CD14-positive monocyte (primary cell): ENCODE data around the gene MYADML2. TPM values are rescaled to one million over a fixed set of nuclear protein-coding genes. Genes with fewer than 3 reads are reported as not detected.

Source experiments
- DNase-seq, 3 donors: peaks; one replicate each; pipeline ENCODE4 v3.0.0-alpha.2; 2011 to 2022
- H2AFZ ChIP-seq: 2 replicates; pipeline ENCODE4 v1.6.0; 2012; ENCODE audit warnings: mild to moderate bottlenecking, low read depth, low read length, inconsistent platforms; ENCODE audit not compliant: insufficient read depth, poor library complexity, severe bottlenecking
- H3K27ac ChIP-seq, 2 donors: 1 replicate in 1 of 2; 2 replicates in 1 of 2; pipeline ENCODE4 v1.5.1; 2012 to 2013; ENCODE audit warnings: low read length in 2 of 2, control low read depth in 1 of 2, inconsistent platforms in 1 of 2, low read depth in 1 of 2, mild to moderate bottlenecking in 1 of 2
- H3K27me3 ChIP-seq, 2 donors: one replicate each; pipeline versions ENCODE4 v1.6.0 to v1.6.1; 2011 to 2013; ENCODE audit warnings: low read length in 2 of 2; ENCODE audit not compliant: control insufficient read depth in 2 of 2, insufficient read depth in 2 of 2
- H3K36me3 ChIP-seq, 2 donors: replicated peaks in 1 of 2; 1 replicate in 1 of 2; 2 replicates in 1 of 2; pipeline versions ENCODE4 v1.5.1 to v1.6.1; 2012 to 2013; ENCODE audit warnings: low read length in 2 of 2, control low read depth in 1 of 2, inconsistent platforms in 1 of 2, mild to moderate bottlenecking in 1 of 2; ENCODE audit not compliant: insufficient read depth in 2 of 2, control insufficient read depth in 1 of 2
- H3K4me1 ChIP-seq, 2 donors: 1 replicate in 1 of 2; 2 replicates in 1 of 2; pipeline versions ENCODE4 v1.5.1 to v1.6.1; 2012 to 2013; ENCODE audit warnings: low read length in 2 of 2, control low read depth in 1 of 2, inconsistent platforms in 1 of 2, mild to moderate bottlenecking in 1 of 2, moderate library complexity in 1 of 2; ENCODE audit not compliant: insufficient read depth in 2 of 2, control insufficient read depth in 1 of 2
- H3K4me2 ChIP-seq: replicated peaks from 2 replicates; pipeline ENCODE3; 2012; ENCODE audit warnings: low read length, moderate library complexity, mild to moderate bottlenecking; ENCODE audit not compliant: poor library complexity, severe bottlenecking; ENCODE audit errors: extremely low read depth
- H3K4me3 ChIP-seq, 3 experiments: fragments of 200-600 bp in 1 of 3; sonication (generic) in 1 of 3; replicated peaks in 1 of 3; 1 replicate in 2 of 3; 2 replicates in 1 of 3; pipeline ENCODE4 v1.5.1; 2011 to 2013; ENCODE audit warnings: low read length in 3 of 3, mild to moderate bottlenecking in 3 of 3, control low read depth in 2 of 3, low read depth in 2 of 3, inconsistent platforms in 1 of 3, moderate library complexity in 1 of 3
- H3K79me2 ChIP-seq: 2 replicates; pipeline ENCODE4 v1.6.0; 2012; ENCODE audit warnings: mild to moderate bottlenecking, control low read depth, inconsistent platforms, low read length, moderate library complexity; ENCODE audit not compliant: insufficient read depth
- H3K9ac ChIP-seq: 2 replicates; pipeline ENCODE4 v1.6.0; 2017; ENCODE audit warnings: low read length, mild to moderate bottlenecking; ENCODE audit not compliant: insufficient read depth, poor library complexity, severe bottlenecking
- H3K9me3 ChIP-seq, 2 donors: replicated peaks in 1 of 2; 1 replicate in 1 of 2; 2 replicates in 1 of 2; pipeline versions ENCODE4 v1.5.1 to v1.6.1; 2012 to 2013; ENCODE audit warnings: low read length in 2 of 2, control low read depth in 1 of 2; ENCODE audit not compliant: control insufficient read depth in 1 of 2, insufficient read depth in 1 of 2
- H4K20me1 ChIP-seq: 2 replicates; pipeline ENCODE4 v1.6.0; 2012; ENCODE audit warnings: mild to moderate bottlenecking, low read length, control low read depth, moderate library complexity; ENCODE audit not compliant: insufficient read depth
- H3K27ac Mint-ChIP-seq, 7 donors: one replicate each; pipeline ENCODE4 v1.8.0; 2020; ENCODE audit warnings: mild to moderate bottlenecking in 7 of 7, mixed read lengths in 7 of 7, moderate library complexity in 6 of 7, inconsistent platforms in 2 of 7
- H3K27me3 Mint-ChIP-seq, 3 donors: one replicate each; pipeline ENCODE4 v1.8.0; 2021 to 2022; ENCODE audit warnings: low read depth in 3 of 3, mild to moderate bottlenecking in 3 of 3, mixed read lengths in 3 of 3, moderate library complexity in 3 of 3, inconsistent platforms in 1 of 3
- H3K36me3 Mint-ChIP-seq, 2 donors: one replicate each; pipeline ENCODE4 v1.8.0; 2020; ENCODE audit warnings: mixed read lengths in 2 of 2, inconsistent platforms in 1 of 2, mild to moderate bottlenecking in 1 of 2
- H3K4me1 Mint-ChIP-seq: one replicate; pipeline ENCODE4 v1.8.0; 2020; ENCODE audit warnings: mild to moderate bottlenecking, mixed read lengths
- H3K4me3 Mint-ChIP-seq, 2 donors: one replicate each; pipeline ENCODE4 v1.8.0; 2020; ENCODE audit warnings: mild to moderate bottlenecking in 2 of 2, mixed read lengths in 2 of 2, moderate library complexity in 1 of 2
- H3K9me3 Mint-ChIP-seq, 7 donors: one replicate each; pipeline ENCODE4 v1.8.0; 2020 to 2022; ENCODE audit warnings: mixed read lengths in 7 of 7, mild to moderate bottlenecking in 6 of 7, moderate library complexity in 6 of 7, inconsistent platforms in 2 of 7
- WGBS: methylation state at CpG from one replicate; pipeline ENCODE4 v1.1.5; 2013; ENCODE audit warnings: missing lambda C conversion rate; ENCODE audit not compliant: insufficient coverage; 5-methylcytosine and 5-hydroxymethylcytosine counted together
- intact Hi-C, 2 donors: fragments of 100-400 bp; cut with micrococcal nuclease; formaldehyde crosslinking; loops; one replicate each; pipeline versions ENCODE4 v1.15.0 to v1.15.1; 2023
- polyA plus RNA-seq, 3 donors: library from polyadenylated mRNA; depleted of rRNA in 1 of 3; unstranded in 2 of 3; stranded (reverse) in 1 of 3; fragments of 300-500 nt in 2 of 3; fragments of >200 nt in 1 of 3; fragmentation: Illumina TruSeq in 2 of 3; gene quantifications; 1 replicate in 2 of 3; 2 replicates in 1 of 3; pipeline ENCODE4 v1.2.3, GENCODE V29; 2012 to 2021
- TF ChIP-seq, protein P1 (sequence below): fragments of 200-600 bp; IDR thresholded peaks from one replicate; pipeline ENCODE4 v1.8.0; 2022; ENCODE audit warnings: antibody characterized with exemption, mild to moderate bottlenecking

MYADML2 gene
- polyA plus RNA-seq, 3 donors, result not detected

DNA sequence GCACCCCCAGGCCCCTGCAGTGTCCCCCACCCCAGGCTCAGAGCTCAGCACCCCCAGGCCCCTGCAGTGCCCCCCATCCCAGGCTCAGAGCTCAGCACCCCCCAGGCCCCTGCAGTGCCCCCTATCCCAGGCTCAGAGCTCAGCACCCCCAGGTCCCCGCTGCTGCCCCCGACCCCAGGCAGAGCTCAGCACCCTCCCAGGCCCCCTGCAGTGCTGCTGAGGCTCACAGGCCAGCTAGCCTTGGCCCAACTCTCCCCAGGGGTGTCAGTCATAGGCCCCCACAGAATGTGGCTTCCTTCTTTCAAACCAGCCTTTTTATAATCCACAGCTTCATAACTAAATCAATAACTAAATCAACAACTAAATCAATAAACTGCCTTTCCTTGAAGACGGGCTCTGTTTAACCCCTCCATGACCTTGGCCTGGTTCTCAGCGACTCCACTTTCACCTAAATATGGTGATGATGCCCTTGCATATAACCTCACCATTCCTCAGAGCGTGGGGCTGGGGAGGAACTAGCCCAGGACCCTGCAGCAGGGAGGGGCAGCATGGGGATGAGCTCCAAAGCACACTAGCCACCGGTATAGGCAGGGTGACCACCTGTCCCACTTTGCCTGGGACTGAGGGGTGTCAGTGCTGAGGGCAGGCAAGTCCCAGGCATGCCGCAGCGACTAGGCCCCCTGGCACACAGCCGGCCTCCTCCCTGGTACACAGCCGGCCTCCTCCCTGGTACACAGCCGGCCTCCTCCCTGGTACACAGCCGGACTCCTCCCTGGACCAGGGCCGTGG lies 8.9 kb upstream of the MYADML2 start:
- Mint-ChIP-seq H3K9me3 (peaks cover 0 to 7% (median 5%) of the 10 kb centered on the region in 7 donors), H3K27me3 (peaks cover 21 to 43% (median 27%) of the 10 kb centered on the region in 3 donors), H3K4me1 (peaks cover 3% of the 10 kb centered on the region), H3K36me3 (peaks cover 0 to 3% of the 10 kb centered on the region in 2 donors), H3K27ac (no peak overlapping the region), H3K4me3 (no peak overlapping the region)
- no peaks in the 10 kb centered on the region for H3K36me3 ChIP-seq
- H3K27me3 ChIP-seq, result peaks cover 16 to 25% of the 10 kb centered on the region in 2 donors
- H3K4me1 ChIP-seq, result peaks cover 13 to 19% of the 10 kb centered on the region in 2 donors
- no peaks in the 10 kb centered on the region for H3K79me2 ChIP-seq
- H3K4me3 ChIP-seq, result no peak overlapping the region
- intact Hi-C loops, result no loop called here
- no peak overlapping the region for H3K27ac ChIP-seq
- TF ChIP-seq, protein P1, sequence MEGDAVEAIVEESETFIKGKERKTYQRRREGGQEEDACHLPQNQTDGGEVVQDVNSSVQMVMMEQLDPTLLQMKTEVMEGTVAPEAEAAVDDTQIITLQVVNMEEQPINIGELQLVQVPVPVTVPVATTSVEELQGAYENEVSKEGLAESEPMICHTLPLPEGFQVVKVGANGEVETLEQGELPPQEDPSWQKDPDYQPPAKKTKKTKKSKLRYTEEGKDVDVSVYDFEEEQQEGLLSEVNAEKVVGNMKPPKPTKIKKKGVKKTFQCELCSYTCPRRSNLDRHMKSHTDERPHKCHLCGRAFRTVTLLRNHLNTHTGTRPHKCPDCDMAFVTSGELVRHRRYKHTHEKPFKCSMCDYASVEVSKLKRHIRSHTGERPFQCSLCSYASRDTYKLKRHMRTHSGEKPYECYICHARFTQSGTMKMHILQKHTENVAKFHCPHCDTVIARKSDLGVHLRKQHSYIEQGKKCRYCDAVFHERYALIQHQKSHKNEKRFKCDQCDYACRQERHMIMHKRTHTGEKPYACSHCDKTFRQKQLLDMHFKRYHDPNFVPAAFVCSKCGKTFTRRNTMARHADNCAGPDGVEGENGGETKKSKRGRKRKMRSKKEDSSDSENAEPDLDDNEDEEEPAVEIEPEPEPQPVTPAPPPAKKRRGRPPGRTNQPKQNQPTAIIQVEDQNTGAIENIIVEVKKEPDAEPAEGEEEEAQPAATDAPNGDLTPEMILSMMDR, result no peak
- no peak for DNase-seq
- WGBS, result 92% methylated on average over 10 of the region's 13 CpGs
- H2AFZ ChIP-seq, result no peak overlapping the region
- no peaks in the 10 kb centered on the region for H4K20me1 ChIP-seq
- H3K9me3 ChIP-seq, result no peaks in the 10 kb centered on the region
- no peak overlapping the region for H3K9ac ChIP-seq
- H3K4me2 ChIP-seq, result no peak overlapping the region

DNA sequence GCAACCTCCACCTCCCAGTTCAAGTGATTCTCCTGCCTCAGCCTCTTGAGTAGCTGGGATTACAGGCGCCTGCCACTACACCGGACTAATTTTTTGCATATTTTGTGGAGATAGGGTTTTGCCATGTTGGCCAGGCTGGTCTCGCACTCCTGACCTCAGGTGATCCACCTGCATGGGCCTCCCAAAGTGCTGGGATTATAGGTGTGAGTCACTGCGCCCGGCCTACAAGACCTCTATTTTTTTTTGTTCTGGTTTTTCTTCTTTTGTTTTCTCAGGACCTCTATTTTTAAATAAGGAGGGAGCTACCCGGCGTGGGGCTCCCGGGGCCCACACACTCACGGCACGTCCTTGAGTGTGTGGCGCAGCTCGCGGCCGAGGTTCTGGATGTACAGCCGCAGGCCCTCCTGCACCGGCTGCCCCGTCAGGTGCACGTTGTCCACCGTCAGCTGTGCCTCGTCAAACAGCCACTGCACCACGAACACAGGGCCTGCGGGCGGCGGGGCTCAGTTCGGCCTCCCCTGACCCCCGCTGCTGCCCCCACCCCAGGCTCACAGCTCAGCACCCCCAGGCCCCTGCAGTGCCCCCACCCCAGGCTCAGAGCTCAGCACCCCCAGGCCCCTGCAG lies 8.1 kb upstream of the MYADML2 start:
- Mint-ChIP-seq H3K4me1 (peaks cover 3% of the 10 kb centered on the region), H3K27ac (no peak overlapping the region), H3K4me3 (no peak overlapping the region), H3K9me3 (peaks cover 0 to 7% (median 5%) of the 10 kb centered on the region in 7 donors), H3K36me3 (peaks cover 0 to 3% of the 10 kb centered on the region in 2 donors), H3K27me3 (peaks cover 19 to 38% (median 28%) of the 10 kb centered on the region in 3 donors)
- Histone ChIP-seq H3K4me3 (no peak overlapping the region), H3K4me1 (peaks cover 12 to 13% of the 10 kb centered on the region in 2 donors), H3K4me2 (no peak overlapping the region), H3K9me3 (no peaks in the 10 kb centered on the region), H2AFZ (no peak overlapping the region), H3K27ac (no peak overlapping the region), H4K20me1 (no peaks in the 10 kb centered on the region), H3K79me2 (no peaks in the 10 kb centered on the region), H3K9ac (no peak overlapping the region), H3K27me3 (peaks cover 12 to 20% of the 10 kb centered on the region in 2 donors), H3K36me3 (no peaks in the 10 kb centered on the region)
- WGBS, result 96% methylated on average over 22 of the region's 26 CpGs
- intact Hi-C loops, result no loop called here
- TF ChIP-seq, protein P1, result no peak
- DNase-seq, result no peak
